NCI-H1417 treated with DMSO at 0.1 percent for 48 hours (cell line): Measurements from ENCODE around the gene TUBE1.
"Not testable (repeated sequence)": the region's sequence is repeated elsewhere in the genome, so short reads cannot be mapped to it uniquely, and the experiment has no call there.

ENCODE experiments used
- DNase-seq: peaks from one replicate; lab custom pipeline; 2025; lab: John Stamatoyannopoulos, UW

Gene TUBE1

DNA sequence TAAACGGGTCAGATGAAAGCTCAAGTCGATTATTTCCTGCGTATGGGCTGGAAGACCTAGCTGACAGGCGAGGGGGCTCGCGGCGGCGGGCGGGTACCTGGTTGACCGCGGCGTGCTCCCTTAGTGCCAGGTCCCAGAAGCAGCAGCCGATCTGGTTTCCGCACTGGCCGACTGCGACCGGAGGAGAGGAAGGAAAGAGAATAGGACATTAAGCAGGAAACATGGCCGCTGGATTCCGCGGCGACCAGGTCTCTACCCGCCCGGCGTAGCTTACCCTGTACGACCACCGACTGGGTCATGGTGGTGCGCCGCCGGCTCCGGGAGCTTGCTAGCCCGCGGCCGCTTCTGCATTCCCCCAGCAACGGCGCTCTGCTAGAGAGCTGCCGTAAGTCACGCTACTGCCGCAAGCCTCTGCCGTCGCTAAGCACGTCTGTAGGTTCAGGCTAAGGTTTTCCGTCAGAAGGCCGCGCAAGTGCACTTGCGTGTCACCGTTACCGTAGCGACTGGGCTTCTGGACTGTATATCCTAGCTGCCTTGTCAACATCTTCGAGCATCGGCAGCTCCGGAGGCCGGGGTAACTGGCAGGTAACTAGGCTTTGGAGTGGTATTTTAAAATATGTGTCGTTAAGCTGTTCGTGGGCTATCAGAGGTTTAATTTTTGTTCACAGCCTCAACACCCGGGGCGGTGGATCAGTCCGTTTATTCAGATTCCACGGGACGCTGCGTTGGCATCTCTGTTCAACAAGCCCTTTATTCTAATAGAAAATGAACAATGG lies at the start of gene TUBE1, which contains the start of gene FAM229B:
TUBE1 (minus strand) TSS at position 347 of the 776 bp plus-strand sequence; CDS start at position 299, 48 bp downstream.
FAM229B (plus strand) TSS at position 456 of the 776 bp plus-strand sequence. CDS start 11,693 bp downstream, outside the sequence.
- peak; percentile 45 for DNase-seq

DNA sequence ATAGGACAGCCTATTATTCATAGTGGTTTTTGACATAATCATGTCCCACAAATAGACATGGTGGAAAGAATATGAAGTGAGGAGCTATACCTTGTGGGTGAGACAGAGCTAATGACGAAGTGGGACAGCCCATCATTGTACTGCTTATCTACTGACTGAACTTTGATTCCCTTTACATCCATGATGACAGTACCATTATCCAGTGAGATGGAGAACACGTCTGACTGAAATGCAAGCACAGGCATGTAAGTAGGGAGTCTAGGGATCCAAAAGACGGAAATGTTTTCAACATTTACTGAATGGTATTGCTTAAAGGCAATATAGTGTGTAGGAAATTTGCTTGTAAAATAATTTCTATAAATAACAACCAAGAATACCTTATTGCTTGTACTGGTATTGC lies 43.6 kb upstream of the TUBE1 start:
- DNase-seq: no peak

DNA sequence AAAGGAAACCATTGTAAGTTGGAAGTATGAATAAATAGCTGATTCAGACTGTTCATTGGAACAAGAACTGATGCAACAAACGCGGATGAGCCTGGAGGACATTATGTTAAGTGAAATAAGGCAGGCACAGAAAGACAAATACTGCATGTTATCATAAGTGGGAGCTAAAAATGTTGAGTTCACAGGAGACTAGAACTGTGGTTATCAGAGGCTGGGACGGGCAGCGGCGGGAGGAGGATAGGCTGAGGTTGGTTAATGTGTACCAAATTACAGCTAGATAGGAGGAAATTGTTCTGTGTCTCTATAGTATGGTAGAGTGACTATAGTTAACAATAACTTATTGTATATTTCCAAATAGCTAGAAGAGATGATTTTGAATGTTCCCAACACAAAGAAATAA lies 40.9 kb upstream of the TUBE1 start:
- DNase-seq: no peak

GRCh38 chr6:112123982-112124381 lies 36.7 kb upstream of the TUBE1 start:
- DNase-seq: no peak

GRCh38 chr6:112122756-112123155 lies 35.5 kb upstream of the TUBE1 start:
- no peak for DNase-seq

DNA sequence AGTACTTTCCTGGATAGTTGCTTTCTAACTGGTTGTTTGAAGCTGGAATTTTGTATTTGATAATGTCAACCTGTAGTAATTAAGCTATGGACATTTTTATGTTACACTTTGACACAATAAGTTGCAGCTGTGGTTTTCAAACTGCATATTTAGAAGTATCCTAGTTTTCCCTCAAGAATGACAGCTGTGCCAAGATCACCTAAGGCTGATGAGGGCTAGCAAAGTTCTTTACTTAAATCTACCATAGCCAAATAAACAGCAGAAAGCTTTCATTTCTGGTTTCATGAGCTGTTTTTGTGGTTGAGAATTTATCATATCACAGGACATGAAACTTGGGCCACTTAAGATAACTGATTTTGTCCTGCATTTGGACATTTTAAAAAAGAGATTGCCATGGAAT lies 30.8 kb upstream of the TUBE1 start:
- no peak for DNase-seq

DNA sequence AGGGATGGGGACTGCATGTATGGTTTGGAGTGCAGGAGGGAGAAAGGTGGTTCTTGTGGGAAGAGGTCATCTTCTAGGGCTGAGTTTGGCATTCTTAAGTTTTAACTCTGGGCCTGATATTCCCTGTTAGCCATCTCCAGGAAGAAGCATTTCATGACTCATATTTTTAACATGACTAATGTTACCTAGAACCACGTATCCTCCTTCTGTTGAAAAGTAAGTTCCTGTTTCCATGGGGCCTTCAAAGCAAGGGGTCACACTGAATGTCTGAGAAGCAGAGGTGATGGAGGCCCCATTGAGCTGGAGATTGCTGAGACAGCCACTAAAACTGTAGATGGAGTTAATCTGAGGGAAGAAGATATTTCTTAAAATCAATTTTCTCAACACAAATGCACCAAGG lies 30.3 kb upstream of the TUBE1 start:
- no peak for DNase-seq

DNA sequence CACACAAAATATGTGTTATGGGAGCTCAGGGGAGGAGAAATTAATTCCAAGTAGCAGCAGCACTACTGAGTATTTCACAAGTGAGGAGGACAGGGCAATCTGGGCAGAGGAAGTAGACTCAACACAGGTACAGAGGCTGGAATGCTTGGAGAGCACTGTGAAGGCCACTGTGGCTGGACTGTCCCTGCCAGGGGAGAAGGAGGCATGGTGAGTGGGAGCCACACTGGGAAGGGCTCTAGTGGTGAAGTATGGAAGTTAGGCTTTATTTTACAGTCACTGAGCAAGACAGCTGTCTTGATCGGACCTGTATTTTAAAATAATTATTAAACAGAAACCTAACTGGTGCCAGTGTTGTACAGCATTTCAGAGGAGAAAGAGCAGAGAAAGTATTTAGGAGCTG lies 28.9 kb upstream of the TUBE1 start:
- no peak for DNase-seq

- no peak for DNase-seq
Observed at GRCh38 chr6:112114577-112115223, 27.4 kb upstream of the TUBE1 start.

DNA sequence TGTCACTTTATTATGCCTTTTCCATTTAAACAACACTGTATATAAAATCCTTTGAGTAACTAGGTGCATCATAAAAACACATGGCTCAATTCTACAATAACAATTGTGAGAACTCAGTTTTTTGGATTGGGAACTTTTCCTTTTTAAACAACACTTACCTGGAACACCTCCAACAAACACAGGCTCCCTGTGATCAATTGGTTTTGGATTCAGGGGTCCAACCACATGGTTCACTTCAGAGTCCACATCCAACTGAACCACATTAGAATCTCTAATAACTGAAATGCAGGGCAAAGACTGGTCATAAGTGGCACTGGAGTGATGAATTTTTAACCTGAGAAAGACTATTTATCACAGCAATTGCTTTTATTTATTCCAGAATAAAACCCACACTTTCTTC lies 26.6 kb upstream of the TUBE1 start:
- DNase-seq: no peak

DNA sequence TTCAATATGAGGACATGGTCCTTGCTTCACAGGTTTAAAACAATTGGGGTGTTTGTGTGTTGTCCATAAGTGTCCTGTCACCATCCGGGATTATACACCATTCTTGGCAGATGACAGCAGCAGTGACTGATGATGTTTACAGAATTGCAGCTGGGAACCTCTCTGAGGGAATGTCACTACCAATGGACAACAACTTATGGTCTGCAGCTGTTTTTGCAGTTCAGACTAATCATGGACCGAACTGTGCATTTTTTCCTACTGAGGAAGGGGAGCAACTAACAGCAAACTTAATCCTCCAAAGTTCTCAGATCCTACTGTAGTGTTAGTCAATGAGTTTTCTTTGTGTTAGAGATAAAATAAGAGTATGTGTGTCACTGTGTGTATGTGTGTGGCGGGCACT lies 26.1 kb upstream of the TUBE1 start:
- DNase-seq: no peak

DNA sequence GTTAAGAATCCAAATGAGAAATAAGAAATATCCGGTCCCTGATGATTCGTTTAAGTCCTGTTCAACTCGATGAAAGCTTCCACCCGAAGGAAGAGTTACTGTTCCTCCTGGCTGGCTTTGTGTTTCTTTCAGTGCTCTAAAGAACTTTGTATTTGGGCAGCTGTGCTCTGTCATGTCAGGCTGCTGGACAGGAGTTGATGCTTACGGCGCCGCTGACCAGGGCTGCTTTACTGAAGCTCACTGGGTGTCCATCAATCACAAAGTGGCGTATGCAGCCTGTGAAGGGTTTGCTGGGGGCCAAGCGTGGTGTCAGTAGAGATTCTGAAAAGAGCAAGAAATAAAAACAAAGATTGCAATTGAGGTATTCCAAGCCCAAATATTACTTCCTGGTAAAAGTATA lies 22.0 kb upstream of the TUBE1 start:
- no peak for DNase-seq

DNA sequence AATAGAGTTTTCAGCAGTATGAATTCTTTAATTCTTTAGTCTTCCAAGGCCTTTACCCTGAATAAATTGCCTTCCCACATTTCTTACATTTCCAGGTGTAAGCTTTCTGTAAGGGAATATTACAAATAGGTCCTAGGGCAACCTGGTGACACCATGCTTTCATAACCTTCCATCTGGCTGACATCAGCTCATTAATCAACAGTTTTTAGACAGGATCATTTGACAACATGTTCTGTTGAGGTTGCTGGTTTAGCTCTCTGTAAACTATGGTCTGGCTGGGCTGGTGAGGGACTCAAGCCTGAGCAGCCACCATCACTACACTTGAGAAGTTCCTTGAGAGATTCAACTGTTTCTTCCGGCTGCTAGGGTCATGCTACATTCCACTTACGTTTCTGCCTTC lies 19.3 kb upstream of the TUBE1 start:
- DNase-seq: no peak

GRCh38 chr6:112106026-112106425 lies 18.7 kb upstream of the TUBE1 start:
- not testable (repeated sequence) for DNase-seq

GRCh38 chr6:112100561-112100960 lies 13.3 kb upstream of the TUBE1 start:
- no peak for DNase-seq

DNA sequence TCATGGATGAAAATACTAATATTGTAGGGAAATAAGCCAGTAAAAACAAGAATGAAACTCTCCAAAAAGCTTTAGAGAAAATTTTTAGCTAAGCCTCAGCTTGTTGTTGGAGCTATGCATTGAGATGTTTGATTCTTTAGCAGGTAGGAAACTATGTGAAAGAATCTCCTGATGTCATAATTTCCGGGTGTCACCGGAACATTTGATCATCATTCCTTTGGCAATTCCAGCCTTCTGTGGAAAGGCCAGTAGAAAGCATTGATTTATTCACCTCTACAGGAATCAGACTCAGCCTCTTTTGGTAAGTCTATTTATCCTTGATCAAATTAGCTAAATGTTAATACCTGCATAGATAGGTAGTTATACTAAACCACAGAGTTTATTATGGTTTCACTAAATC lies 9.6 kb upstream of the TUBE1 start:
- DNase-seq: no peak

DNA sequence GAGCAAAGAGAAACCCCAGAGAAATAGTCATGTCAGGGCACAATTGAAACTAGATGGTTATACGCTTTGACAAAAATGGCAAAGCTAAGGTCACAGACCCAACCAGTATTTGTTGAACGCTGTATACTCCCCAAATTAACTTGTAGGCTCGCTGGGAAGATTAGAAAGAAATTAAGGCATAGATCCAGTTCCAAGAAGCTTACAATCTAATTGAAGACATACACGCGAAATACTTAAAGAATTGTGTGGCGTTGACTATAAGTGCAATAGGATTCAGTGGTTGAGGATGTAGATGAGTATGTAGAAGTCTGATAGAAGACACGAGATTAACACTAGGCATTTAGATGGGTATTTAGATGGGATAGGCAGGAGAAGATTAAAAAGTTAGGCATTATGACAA lies 634 bp upstream of the TUBE1 start:
- no peak for DNase-seq

DNA sequence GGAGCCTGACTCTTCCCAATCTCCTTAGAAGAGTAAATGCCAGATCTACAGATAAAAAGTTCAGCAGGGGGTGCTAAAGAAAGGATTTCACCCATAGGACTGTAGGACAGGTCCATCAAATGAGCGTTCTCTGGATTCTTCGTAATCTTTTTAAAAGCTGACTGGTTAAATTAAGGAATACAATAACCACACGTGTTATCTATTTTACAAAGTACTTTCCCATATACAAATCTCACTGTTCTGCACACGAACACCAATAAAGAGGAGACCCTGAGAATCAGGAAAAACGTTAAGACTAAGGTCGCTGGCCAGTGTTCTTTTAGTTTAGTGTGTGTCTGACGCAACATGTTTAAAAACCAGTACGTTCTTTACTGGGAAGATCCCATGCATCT lies 542 bp downstream of the TUBE1 start:
- no peak for DNase-seq

DNA sequence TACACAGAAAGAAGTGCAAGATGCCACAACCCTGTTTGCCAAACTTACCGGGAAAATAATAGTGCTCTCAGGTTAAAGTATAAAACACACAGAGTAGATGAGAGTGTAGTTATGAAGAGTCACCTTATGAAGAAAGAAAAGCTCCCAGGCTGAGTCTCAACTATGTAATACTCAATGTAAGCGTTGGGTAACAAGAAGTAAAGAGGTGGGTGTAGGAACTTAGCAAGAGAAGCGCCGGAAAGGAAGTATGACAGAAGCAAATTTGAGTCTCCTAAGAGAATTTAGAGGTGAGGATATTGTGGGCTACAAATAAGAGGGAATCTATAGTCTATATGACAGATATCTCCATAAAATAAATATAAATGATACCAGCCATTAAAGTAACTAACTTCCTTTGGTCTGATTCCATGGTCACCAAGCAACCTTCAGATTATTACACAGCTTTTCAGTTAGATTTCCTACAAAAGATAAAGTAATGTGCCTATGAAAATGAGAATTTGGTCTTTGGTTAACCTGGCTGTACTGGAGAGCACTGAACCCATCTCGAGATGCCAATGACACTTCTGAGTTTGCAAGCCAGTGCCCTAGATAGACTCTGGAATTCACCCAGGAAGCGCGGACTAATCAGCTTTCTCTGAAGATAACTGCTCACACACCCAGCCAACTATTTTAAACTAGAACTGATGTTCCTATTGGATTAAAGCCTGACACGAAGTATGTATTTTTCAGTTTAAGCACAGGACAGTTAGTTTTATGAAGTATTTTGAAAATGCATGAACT lies 1.8 kb downstream of the TUBE1 start:
- DNase-seq: no peak

DNA sequence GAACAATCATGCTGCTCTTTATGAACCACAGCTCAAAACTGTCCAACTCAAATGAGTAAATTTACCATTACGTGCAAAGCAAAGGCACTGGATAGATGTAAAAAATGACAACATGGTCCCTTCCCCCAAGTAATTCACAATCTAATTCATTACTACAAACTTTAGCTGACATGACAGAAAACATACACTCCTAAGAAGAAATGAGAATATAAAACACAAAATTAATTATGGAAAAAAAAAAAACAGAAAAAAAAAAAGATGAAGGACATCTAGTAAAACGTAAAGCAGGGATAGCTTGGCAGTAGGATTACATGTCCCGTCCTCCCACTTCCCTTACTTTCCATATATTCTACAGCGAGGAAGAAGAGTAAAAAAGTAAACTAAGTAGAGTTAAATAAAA lies 5.7 kb downstream of the TUBE1 start:
- no peak for DNase-seq

- DNase-seq: no peak
Observed at GRCh38 chr6:112066606-112067005, 20.7 kb downstream of the TUBE1 start.

- no peak for DNase-seq
Observed at GRCh38 chr6:112065426-112065986, 21.8 kb downstream of the TUBE1 start.

DNA sequence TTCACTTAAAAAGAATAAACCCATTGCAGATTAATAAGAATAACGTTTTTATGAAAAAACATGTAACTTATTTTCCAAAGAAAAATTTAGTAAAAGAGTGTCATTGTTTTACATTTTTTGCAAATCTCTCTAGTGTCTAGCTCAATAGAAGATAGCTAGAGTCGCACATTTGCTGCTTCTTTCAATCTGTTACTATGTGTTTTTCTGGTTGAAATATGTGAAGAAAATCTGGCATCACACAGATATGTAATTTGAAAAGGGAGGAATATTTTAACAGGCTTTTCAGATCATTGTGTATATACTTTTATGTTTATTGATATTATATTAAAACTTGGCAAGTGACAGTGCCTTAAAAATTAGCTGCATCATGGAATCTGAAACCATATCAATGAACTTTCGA lies 24.3 kb downstream of the TUBE1 start:
- DNase-seq: no peak
